HG03097 (cell line): ENCODE data around the gene FASTK.
"Not testable (repeated sequence)": the region's sequence is repeated elsewhere in the genome, so short reads cannot be mapped to it uniquely, and the experiment has no call there.

Experiments
- ATAC-seq: cut with Tn5 transposase; IDR thresholded peaks from one replicate; pipeline ENCODE4 v1.9.1; 2021; ENCODE audit not compliant: unreplicated experiment, low FRiP score

FASTK gene

GRCh38 chr7:151053751-151054150 is 26.9 kb downstream of the FASTK start:
- ATAC-seq, result no peak

GRCh38 chr7:151053096-151053495 is 27.5 kb downstream of the FASTK start:
- ATAC-seq, result no peak

GRCh38 chr7:151051108-151051507 is 29.5 kb downstream of the FASTK start:
- no peak for ATAC-seq

- ATAC-seq, result no peak
Observed at GRCh38 chr7:151048911-151049463, 31.6 kb downstream of the FASTK start.

DNA sequence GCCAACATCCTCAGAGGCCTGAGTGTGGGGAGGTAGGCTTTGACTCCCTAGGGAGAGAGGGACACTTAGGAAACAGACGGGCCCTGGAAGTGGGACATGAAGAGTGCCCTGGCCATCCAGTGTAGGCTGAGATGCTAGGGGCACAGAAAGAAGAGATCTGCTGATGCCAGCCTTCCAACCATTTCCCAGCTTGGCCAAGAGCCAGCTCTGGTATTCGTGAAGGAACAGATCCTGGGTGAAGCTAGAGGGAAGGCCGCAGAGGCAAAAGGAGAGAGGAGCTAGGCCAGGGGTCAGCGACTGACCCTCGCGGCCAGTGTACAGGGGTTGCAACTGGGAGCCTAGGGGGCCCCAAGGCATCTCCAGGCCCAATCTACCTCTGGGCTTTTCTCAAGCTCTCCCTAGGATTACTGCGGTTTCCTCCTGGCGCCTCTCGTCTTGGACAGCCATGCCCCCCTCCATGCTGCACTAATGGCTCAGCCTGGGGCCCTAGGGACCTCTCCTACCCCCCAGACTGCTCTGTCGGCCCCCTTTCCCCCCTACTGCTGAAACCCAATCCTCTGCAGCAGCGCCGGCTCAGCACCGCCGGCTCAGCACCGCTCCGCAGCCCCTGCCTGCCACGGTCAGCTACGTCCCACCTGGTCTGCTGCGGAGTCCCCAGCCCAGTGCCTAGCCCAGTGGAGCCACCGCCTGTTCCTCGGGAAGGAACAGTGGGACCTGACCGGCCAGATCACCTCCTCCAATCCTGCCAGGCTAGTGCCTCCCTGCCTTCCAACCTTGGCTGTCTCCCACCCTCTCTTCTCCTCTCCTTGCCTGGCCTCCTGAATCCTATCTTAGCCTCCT is 32.4 kb downstream of the FASTK start, which contains the start of gene ASIC3:
TSS of gene ASIC3 (plus strand) at position 556 of the 840 bp plus-strand sequence. CDS start 355 bp downstream, outside the sequence.
- ATAC-seq, result no peak

DNA sequence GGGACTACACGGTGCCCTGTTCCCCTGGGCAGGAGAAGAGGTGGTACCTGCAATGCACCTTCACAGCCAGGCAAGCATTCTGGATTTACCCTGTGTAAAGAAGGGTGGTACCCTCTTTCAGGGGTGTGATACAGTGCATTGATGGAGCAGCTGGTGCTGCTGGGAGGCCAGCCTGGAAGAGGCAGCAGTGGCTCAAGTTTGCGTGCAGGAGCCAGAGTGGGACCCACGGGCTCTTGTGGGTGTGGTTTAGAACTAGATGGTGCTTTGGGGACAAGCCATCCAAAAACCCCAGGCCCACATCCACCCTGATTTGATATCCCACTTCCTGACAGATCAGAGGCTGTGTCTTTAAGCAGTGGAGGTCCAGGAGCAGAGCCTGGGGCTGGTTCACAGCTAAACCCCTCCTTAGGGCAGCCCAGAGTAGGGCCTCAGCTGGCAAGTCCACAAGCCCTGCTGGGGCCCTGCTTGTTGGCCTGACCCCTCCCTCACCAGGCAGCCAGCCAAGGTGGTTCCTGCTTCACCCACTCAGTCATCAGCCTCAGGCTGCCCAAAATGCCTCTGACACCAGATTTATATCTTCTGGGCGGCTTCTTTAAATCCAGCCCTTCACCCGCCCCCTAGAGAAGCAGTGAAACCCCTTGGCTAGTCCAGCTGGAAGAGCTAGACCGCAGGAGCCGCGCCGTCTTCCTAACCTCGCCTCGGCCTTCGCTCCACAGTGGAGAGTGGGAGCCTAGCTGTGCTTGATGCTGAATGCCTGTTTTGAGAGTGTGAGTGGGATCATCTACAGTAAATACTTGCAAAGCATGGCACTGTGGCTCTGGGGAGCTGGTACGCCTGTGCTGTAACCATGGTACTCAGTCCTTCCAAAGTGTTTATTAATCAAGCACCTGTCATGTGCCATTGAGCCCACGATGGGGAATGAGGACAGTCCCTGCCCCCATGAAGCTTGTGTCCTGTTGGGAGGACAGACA is 33.7 kb downstream of the FASTK start:
- no peak for ATAC-seq

DNA sequence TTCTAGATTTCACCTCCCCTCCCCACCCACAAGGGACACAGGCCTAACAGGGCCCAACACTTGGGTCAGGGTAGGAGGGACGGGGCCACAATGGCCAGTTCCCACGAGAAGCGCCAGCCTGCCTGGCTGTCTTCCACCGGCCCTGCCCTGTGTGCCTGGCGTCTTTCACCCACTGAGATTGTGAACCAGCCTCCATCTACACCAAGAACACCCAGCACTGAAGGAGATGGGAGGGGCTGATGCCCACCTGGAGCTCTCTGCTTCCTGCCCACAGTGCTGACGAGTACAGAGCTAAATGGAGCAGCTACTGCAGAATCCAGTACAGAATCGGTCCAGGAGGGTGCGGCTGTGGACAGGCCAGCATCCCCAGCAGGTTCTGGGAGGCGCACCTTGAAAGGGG is 34.6 kb downstream of the FASTK start:
- ATAC-seq, result no peak

DNA sequence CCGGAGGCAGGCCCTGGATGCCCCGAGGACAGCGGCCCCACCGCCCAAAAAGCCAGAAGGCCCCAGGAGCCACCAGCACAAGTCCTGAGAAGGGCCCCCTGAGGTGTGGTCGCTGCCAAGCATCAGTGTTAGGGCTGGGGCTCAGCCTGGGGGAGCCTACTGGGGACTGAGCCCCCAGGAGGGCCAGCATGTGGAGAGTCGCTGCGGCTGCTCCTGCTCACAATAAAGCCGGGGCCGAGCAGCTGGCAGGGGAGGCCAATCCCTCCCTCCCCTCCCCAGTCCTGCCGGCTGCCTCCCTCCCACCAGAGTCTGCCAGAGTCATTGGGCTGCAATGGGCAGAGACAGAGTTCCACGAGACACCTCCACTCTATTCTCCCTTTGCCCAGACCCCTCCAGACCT is 35.3 kb downstream of the FASTK start:
- no peak for ATAC-seq

- ATAC-seq, result no peak
Observed at GRCh38 chr7:151043959-151044358, 36.6 kb downstream of the FASTK start.

GRCh38 chr7:151043449-151043848 is 37.2 kb downstream of the FASTK start:
- not testable (repeated sequence) for ATAC-seq

DNA sequence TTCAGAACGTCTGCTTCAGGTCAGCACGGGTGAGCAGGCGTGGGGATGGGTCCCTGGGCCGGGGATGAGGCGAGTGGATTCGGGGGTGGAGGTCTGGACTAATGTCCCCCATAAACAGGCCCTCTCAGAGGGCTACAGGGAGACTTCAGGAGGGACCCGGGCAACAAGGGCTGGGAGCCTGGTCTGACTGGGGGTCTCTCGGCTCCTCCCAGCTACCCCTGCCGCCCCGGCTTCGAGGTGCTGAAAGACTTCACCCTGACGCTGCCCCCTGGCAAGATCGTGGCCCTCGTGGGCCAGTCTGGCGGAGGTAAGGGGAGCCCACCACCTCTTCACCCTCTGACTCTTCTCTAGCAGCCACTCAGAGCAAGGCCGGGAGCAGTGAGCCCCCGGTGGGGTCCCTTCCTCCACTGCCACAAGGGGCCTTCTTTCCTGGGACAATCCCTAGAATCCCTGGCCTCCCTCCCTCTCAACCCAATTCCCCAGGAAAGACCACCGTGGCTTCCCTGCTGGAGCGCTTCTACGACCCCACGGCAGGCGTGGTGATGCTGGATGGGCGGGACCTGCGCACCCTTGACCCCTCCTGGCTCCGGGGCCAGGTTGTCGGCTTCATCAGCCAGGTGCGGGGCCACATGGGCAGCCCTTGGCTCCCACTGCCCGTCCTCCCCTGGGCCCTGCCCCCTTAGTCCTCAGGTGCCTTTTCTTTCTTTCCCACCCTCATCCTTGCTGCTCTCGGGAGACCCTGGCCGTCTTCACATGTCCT is 39.8 kb downstream of the FASTK start:
- ATAC-seq, result no peak

GRCh38 chr7:151039850-151040548 is 40.6 kb downstream of the FASTK start:
- ATAC-seq, result no peak

DNA sequence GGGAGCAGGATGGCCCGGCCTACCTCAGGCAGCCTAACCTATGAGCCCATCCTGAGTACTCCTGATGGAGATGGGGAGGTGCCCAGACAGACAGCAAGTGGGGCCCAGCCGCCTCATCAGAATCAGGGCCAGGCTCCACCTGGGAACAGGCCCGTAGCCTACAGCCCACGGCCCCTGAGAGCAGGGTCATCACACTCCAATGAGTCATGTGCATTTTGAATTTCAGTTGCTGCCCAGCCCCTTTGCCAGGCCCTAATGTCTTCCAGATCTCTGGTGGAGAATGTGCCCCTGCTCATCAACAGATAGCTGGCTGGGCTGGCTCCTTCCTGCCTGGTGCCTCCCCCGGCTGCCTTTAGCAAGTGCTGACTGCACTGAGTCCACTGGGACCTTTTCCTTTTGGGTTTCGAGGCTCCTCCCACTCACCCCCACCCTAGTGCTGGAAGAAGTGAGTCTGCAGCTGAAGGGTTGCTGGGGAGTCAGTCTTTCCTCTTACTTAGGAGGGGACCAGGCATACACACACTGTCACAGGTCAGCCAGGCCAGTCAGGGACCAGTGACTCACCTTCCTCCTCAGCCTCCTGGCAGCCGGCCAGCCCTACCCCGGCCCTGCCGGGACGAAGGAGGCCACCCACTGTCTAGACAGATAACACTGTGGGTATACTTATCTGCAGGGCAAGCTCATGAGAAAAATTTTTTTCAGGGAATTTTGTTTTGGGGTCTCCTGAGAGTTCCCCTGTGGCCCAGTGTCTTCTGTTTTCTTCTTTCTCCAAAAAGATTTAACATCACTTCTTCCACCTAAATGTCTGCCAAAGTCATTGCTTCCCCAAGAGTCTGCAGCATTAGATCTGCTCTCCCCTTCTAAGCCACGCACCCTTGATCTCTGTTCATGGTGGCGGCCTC is 41.4 kb downstream of the FASTK start:
- no peak for ATAC-seq

GRCh38 chr7:151035902-151036301 is 44.7 kb downstream of the FASTK start:
- ATAC-seq, result no peak

DNA sequence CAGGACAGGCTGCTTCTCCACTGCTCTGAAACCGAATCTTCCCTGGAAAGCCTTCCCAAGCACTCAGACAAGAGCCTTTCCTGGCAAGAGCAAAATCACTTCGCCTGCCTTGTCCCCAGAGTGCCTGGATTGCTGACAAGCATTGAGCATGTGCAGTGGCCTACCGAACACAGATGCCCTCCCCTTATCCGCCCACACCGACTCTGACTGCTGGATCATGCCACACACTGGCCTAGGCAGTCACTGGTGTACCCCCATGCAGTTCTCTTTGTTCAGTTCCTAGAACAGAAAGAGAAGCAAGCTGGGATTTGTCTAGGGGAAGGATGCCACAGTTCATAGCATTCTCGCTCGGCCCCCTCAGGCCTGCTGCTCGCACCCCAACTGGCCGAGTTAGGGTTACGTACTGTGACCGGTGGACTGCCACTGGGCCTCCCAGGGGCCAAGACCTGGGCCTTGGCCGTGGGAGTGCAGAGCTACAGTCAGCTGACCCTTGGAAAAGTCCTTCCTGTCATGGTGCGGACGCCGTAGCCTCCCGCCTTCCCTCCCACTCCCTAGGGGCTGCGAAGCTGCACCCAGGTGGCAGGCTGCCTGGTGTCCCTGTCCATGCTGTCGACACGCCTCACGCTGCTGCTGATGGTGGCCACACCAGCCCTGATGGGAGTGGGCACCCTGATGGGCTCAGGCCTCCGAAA is 45.4 kb downstream of the FASTK start:
- ATAC-seq, result no peak

DNA sequence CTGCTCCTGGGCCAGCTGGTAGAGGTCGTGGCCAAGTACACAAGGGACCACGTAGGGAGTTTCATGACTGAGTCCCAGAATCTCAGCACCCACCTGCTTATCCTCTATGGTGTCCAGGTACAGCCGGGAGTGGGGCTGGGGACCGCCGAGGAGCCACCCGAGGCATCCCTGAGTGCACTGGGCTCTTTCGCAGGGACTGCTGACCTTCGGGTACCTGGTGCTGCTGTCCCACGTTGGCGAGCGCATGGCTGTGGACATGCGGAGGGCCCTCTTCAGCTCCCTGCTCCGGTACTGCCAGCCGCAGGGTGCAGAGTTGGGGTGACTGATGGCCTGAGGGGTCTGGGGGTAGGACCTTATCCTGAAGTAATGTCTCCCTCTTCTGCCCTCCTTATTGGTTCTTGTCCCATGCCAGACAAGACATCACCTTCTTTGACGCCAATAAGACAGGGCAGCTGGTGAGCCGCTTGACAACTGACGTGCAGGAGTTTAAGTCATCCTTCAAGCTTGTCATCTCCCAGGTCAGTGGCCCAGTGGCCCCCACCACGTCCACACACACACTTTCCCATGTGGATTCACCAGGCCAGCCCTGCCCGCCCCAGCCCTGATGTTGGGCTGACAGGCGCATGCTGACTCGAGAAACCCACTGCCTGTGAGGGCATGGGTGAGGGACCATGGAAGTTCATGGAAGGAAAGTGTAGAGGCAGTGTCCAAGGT is 46.1 kb downstream of the FASTK start:
- ATAC-seq, result no peak

- no peak for ATAC-seq
Observed at GRCh38 chr7:151033864-151034249, 46.8 kb downstream of the FASTK start.
